ENCODE measurements around the gene CRISPLD2.

DNA sequence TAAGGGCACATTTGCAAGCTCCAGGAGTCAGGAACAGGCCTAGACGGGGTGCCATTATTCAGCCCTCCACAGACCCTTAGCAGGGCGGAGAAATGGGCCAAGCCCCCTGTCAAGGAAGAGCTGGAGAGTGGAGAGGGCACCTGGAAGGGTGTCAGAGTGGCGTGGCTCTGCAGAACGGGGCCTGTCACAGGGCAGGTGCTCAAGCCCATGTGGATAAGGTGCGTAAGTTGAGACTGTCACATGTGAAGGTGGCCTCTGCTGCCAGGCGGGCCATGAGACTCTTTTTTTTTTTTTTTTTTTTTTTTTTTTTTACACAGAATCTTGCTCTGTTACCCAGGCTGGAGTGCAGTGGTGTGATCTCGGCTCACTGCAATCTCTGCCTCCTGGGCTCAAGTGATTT is 12.0 kb upstream of the CRISPLD2 start:
- TF ChIP-seq CTCF (IDR thresholded peaks at IDR 0.05) = no peak
- TF ChIP-seq POLR2A (IDR thresholded peaks at IDR 0.05) = no peak
